Stimulated activated CD4-positive, alpha-beta T cell treated with anti-CD3 and anti-CD28 coated beads, Interleukin-2, amount 100 ng/mL, for 48 hours (primary cell): Measurements from ENCODE around the gene AKAP10.

Experiments
- DNase-seq, 2 donors: peaks; one replicate each; pipeline ENCODE4 v3.0.0-alpha.2; 2020

The AKAP10 gene

GRCh38 chr17:19857640-19858039 lies 120.0 kb downstream of the AKAP10 start:
- DNase-seq: no peak
